Panc1 (cell line): Measurements from ENCODE around the gene TMEM222. TPM values are rescaled to one million over a fixed set of nuclear protein-coding genes. Genes with fewer than 3 reads are reported as not detected.

Experiments used
- ATAC-seq: fragments of 200-7000 bp; cut with Tn5 transposase; 2 replicates; pipeline ENCODE4 v1.9.1; 2020; ENCODE audit warnings: mild to moderate bottlenecking, moderate library complexity
- BruUV-seq: library from RNA; stranded (reverse); fragments of 400-500 nt; replicated peaks from 2 replicates; lab custom pipeline; 2021; lab: Mats Ljungman, UMichigan
- CTCF ChIA-PET: fragments of 300-600 bp; sonication (Branson Sonifier 250); formaldehyde crosslinking; loops from one replicate; lab custom pipeline; 2022; ENCODE audit warnings: antibody characterized with exemption; lab: Charles Lee
- POLR2A ChIA-PET: fragments of 300-600 bp; sonication (Branson Sonifier 250); formaldehyde crosslinking; loops from one replicate; lab custom pipeline; 2022; ENCODE audit warnings: antibody characterized with exemption; lab: Charles Lee
- DNase-seq: peaks from one replicate; pipeline ENCODE4 v3.0.0-alpha.2; 2010; ENCODE audit warnings: low read depth, low spot score
- H3K27ac ChIP-seq: 2 replicates; pipeline ENCODE4 v1.5.1; 2011; ENCODE audit warnings: mild to moderate bottlenecking, low read length, inconsistent platforms
- H3K27me3 ChIP-seq: fragments of 200-500 bp; sonication (Bioruptor generic); 2 replicates; pipeline ENCODE4 v1.6.0; 2014; ENCODE audit warnings: low read length, inconsistent platforms; ENCODE audit not compliant: control insufficient read depth, insufficient read depth
- H3K36me3 ChIP-seq: fragments of 200-500 bp; sonication (Bioruptor generic); 2 replicates; pipeline ENCODE4 v1.5.1; 2014; ENCODE audit warnings: inconsistent platforms, mild to moderate bottlenecking, low read length, moderate library complexity; ENCODE audit not compliant: control insufficient read depth, insufficient read depth
- H3K4me1 ChIP-seq: 2 replicates; pipeline ENCODE4 v1.5.1; 2011; ENCODE audit warnings: inconsistent platforms, mild to moderate bottlenecking, low read length, moderate library complexity; ENCODE audit not compliant: control insufficient read depth, insufficient read depth
- H3K4me3 ChIP-seq, 2 experiments: 2 replicates each; pipeline ENCODE4 v1.5.1; 2011 to 2012; ENCODE audit warnings: low read depth in 2 of 2, low read length in 2 of 2, mild to moderate bottlenecking in 2 of 2, inconsistent platforms in 1 of 2, moderate library complexity in 1 of 2
- H3K9me3 ChIP-seq: fragments of 200-500 bp; sonication (Bioruptor generic); 2 replicates; pipeline ENCODE4 v1.5.1; 2014; ENCODE audit warnings: low read depth, mild to moderate bottlenecking, inconsistent platforms, low read length, moderate library complexity; ENCODE audit not compliant: control insufficient read depth, insufficient read depth
- CTCF ChIP-seq: fragments of 450-650 bp; IDR thresholded peaks from 2 replicates; pipeline ENCODE4 v1.5.1; 2017; ENCODE audit warnings: mild to moderate bottlenecking
- POLR2AphosphoS5 ChIP-seq: IDR thresholded peaks from 2 replicates; pipeline ENCODE4 v1.6.1; 2012; ENCODE audit warnings: mild to moderate bottlenecking, low read depth, low read length, moderate library complexity
- REST ChIP-seq, 2 experiments: IDR thresholded peaks; 2 replicates each; pipeline ENCODE4 v1.6.1; 2011 to 2012; ENCODE audit warnings: low read depth in 2 of 2, control low read depth in 1 of 2, low read length in 1 of 2, mild to moderate bottlenecking in 1 of 2, moderate library complexity in 1 of 2; ENCODE audit not compliant: insufficient read depth in 1 of 2
- SIN3A ChIP-seq: IDR thresholded peaks from 2 replicates; pipeline ENCODE4 v1.6.1; 2012; ENCODE audit warnings: low read depth, mild to moderate bottlenecking, low read length, moderate library complexity, borderline replicate concordance; ENCODE audit not compliant: insufficient read depth
- TCF7L2 ChIP-seq: IDR thresholded peaks from 2 replicates; pipeline ENCODE4 v1.6.1; 2011; ENCODE audit warnings: mild to moderate bottlenecking, low read depth, low read length, inconsistent platforms
- in situ Hi-C: cut with HindIII; loops from 2 replicates; pipeline ENCODE4 v1.10.0; 2016; ENCODE audit warnings: low sequenced_read_pairs, low pct_unique_long_range_greater_than_20kb
- intact Hi-C: fragments of 100-400 bp; cut with micrococcal nuclease; formaldehyde crosslinking; loops from one replicate; pipeline ENCODE4 v1.10.0; 2022; ENCODE audit not compliant: unreplicated experiment
- total RNA-seq: library from RNA; stranded (reverse); gene quantifications from one replicate; pipeline ENCODE4 v1.2.1, GENCODE V29; 2021; ENCODE audit not compliant: unreplicated experiment

TMEM222 gene
- total RNA-seq, 1 experiment from 2014 or later = 55.3 TPM

DNA sequence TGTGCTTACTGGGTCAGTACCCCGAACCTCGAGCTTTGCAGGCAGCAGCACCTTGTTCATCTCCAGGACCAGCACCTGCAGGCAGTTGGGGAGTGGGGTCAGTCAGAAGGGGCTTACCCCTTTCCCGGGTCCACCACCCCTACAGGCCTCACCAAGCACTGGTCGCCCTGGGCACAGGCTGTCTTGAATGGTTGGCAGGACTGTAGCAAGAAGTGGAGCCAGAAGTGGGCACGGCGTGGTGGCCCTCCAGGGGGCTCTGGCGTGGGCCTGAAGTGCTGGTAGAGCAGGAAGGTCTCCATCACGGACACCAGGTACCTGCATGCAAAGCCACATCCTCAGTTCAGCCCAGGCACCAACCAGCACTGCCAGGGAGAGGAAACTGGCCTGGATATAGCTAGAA lies 39.6 kb downstream of the TMEM222 start:
- Histone ChIP-seq H3K9me3 (no peaks in the 10 kb centered on the region), H3K36me3 (no peaks in the 10 kb centered on the region; the same call in 1 of the 2 replicates), H3K4me1 (peaks cover 7% of the 10 kb centered on the region), H3K4me3 (no peak overlapping the region), H3K27me3 (no peaks in the 10 kb centered on the region), H3K27ac (no peak overlapping the region)
- intact Hi-C loops (no loop called here), in situ Hi-C loops (no loop called here)
- BruUV-seq = no TSS peak
- ChIA-PET CTCF (no interaction called here), POLR2A (no interaction called here)
- TF ChIP-seq SIN3A = no peak
- no peak for TF ChIP-seq TCF7L2
- TF ChIP-seq REST (IDR thresholded peaks at IDR 0.05; ENCODE audit: insufficient read depth in 1 of 2, low read depth in 2 of 2, low read length in 1 of 2) = no peak
- no peak for TF ChIP-seq POLR2AphosphoS5
- no peak for TF ChIP-seq CTCF
- no peak for ATAC-seq
- DNase-seq = no peak

- TF ChIP-seq POLR2AphosphoS5 (no peak), REST (IDR thresholded peaks at IDR 0.05; ENCODE audit: insufficient read depth in 1 of 2, low read depth in 2 of 2, low read length in 1 of 2) (no peak), CTCF (no peak), TCF7L2 (no peak), SIN3A (no peak)
- no peaks in the 10 kb centered on the region for H3K27me3 ChIP-seq
- ATAC-seq = no peak
- DNase-seq = no peak
- ChIA-PET POLR2A (no interaction called here), CTCF (interaction anchor here (0.6 kb wide), 1 partner anchor 383 kb away, joined by 3 read pairs; no protein-coding TSS in a partner anchor)
- no peak overlapping the region for H3K27ac ChIP-seq
- H3K4me3 ChIP-seq = no peak overlapping the region
- H3K9me3 ChIP-seq = no peaks in the 10 kb centered on the region
- H3K36me3 ChIP-seq = no peaks in the 10 kb centered on the region; the same call in 1 of the 2 replicates
- BruUV-seq = no TSS peak
- intact Hi-C loops = no loop called here
- peaks cover 15% of the 10 kb centered on the region for H3K4me1 ChIP-seq
- in situ Hi-C loops = no loop called here
Observed at GRCh38 chr1:27363766-27364695, 42.1 kb downstream of the TMEM222 start.
